Vagina (tissue), 2 donors: Measurements from ENCODE around the gene MACROD2.

Source experiments
- CTCF ChIP-seq, 3 experiments: fragments of 450-650 bp in 2 of 3; fragments of 200-600 bp in 1 of 3; sonication (generic) in 1 of 3; IDR thresholded peaks; one replicate each; pipeline ENCODE4 v1.5.1; 2017 to 2019; ENCODE audit warnings: antibody characterized with exemption in 3 of 3, mild to moderate bottlenecking in 2 of 3, moderate library complexity in 2 of 3
- POLR2A ChIP-seq, 2 donors: fragments of 450-650 bp; IDR thresholded peaks; one replicate each; pipeline ENCODE4 v1.6.1; 2017; ENCODE audit warnings: antibody characterized with exemption in 2 of 2, mild to moderate bottlenecking in 2 of 2, moderate library complexity in 2 of 2
- POLR2AphosphoS5 ChIP-seq, 2 donors: sonication (generic); formaldehyde crosslinking; IDR thresholded peaks; one replicate each; pipeline ENCODE4 v1.9.0; 2017; ENCODE audit warnings: antibody characterized with exemption in 2 of 2, mild to moderate bottlenecking in 2 of 2, low read depth in 1 of 2; ENCODE audit not compliant: insufficient read depth in 1 of 2

GRCh38 chr20:15859061-15859460 is 1863.7 kb downstream of the MACROD2 start:
- TF ChIP-seq CTCF (IDR thresholded peaks at IDR 0.05) (no peak), POLR2A (IDR thresholded peaks at IDR 0.05) (no peak), POLR2AphosphoS5 (IDR thresholded peaks at IDR 0.05; ENCODE audit: insufficient read depth in 1 of 2, low read depth in 1 of 2) (no peak)
